ENCODE measurements around the gene DGKK.

The DGKK gene

GRCh38 chrX:50375481-50376267 is 95.0 kb downstream of the DGKK start:
- no peak for ATAC-seq
- TF ChIP-seq OSR1 (CRISPR knock-in tag; IDR thresholded peaks at IDR 0.05) (no peak), ISL1 (CRISPR knock-in tag; IDR thresholded peaks at IDR 0.05) (no peak)

GRCh38 chrX:50372966-50373365 is 97.7 kb downstream of the DGKK start:
- TF ChIP-seq PATZ1 (CRISPR knock-in tag; IDR thresholded peaks at IDR 0.05; ENCODE audit: borderline replicate concordance) (no peak), BACH2 (CRISPR knock-in tag; IDR thresholded peaks at IDR 0.05; ENCODE audit: borderline replicate concordance) (no peak), TCF4 (CRISPR knock-in tag; IDR thresholded peaks at IDR 0.05; ENCODE audit: borderline replicate concordance) (no peak), ZFP3 (CRISPR knock-in tag; IDR thresholded peaks at IDR 0.05) (no peak), CREB5 (CRISPR knock-in tag; IDR thresholded peaks at IDR 0.05; ENCODE audit: low read depth) (no peak), ZNF565 (CRISPR knock-in tag; conservative IDR thresholded peaks at IDR 0.05; ENCODE audit: low read depth) (no peak)
- ATAC-seq = no peak

GRCh38 chrX:50343917-50344316 is 126.7 kb downstream of the DGKK start:
- no peak for TF ChIP-seq ZNF70 (CRISPR knock-in tag; IDR thresholded peaks at IDR 0.05)
- TF ChIP-seq TOX (CRISPR knock-in tag; IDR thresholded peaks at IDR 0.05; ENCODE audit: borderline replicate concordance) = no peak
- no peak for TF ChIP-seq CREB5 (CRISPR knock-in tag; IDR thresholded peaks at IDR 0.05; ENCODE audit: low read depth)
- TF ChIP-seq RARB (CRISPR knock-in tag; IDR thresholded peaks at IDR 0.05) = no peak
- TF ChIP-seq BACH2 (CRISPR knock-in tag; IDR thresholded peaks at IDR 0.05; ENCODE audit: borderline replicate concordance) = no peak
- no peak for TF ChIP-seq ESRRG (CRISPR knock-in tag; IDR thresholded peaks at IDR 0.05)
- TF ChIP-seq GLIS3 (CRISPR knock-in tag; IDR thresholded peaks at IDR 0.05) = no peak
- no peak for TF ChIP-seq TCF4 (CRISPR knock-in tag; IDR thresholded peaks at IDR 0.05; ENCODE audit: borderline replicate concordance)
- ATAC-seq = no peak

- ATAC-seq = no peak
- no peak for TF ChIP-seq ZC3H10 (CRISPR knock-in tag; IDR thresholded peaks at IDR 0.05)
- TF ChIP-seq ZNF8 (CRISPR knock-in tag; IDR thresholded peaks at IDR 0.05) = no peak
- TF ChIP-seq CREB5 (CRISPR knock-in tag; IDR thresholded peaks at IDR 0.05; ENCODE audit: low read depth) = no peak
- TF ChIP-seq ZNF565 (CRISPR knock-in tag; conservative IDR thresholded peaks at IDR 0.05; ENCODE audit: low read depth) = no peak
- TF ChIP-seq PATZ1 (CRISPR knock-in tag; IDR thresholded peaks at IDR 0.05; ENCODE audit: borderline replicate concordance) = no peak
- no peak for TF ChIP-seq CSDC2 (CRISPR knock-in tag; IDR thresholded peaks at IDR 0.05)
- no peak for TF ChIP-seq SNAI2 (CRISPR knock-in tag; IDR thresholded peaks at IDR 0.05)
- no peak for TF ChIP-seq PPARA (CRISPR knock-in tag; IDR thresholded peaks at IDR 0.05; ENCODE audit: borderline replicate concordance)
- no peak for TF ChIP-seq POU6F1 (CRISPR knock-in tag; IDR thresholded peaks at IDR 0.05; ENCODE audit: borderline replicate concordance, low read depth)
- TF ChIP-seq TSHZ2 (CRISPR knock-in tag; IDR thresholded peaks at IDR 0.05) = no peak
- TF ChIP-seq TCF4 (CRISPR knock-in tag; IDR thresholded peaks at IDR 0.05; ENCODE audit: borderline replicate concordance) = no peak
- no peak for TF ChIP-seq ARNTL (CRISPR knock-in tag; IDR thresholded peaks at IDR 0.05; ENCODE audit: borderline replicate concordance, low read depth)
- no peak for TF ChIP-seq BACH2 (CRISPR knock-in tag; IDR thresholded peaks at IDR 0.05; ENCODE audit: borderline replicate concordance)
Measured at GRCh38 chrX:50333308-50333707, 137.3 kb downstream of the DGKK start.

Measured in SK-N-SH treated with all-trans-retinoic acid at 6 μM for 48 hours (cell line).